Renal cortex interstitium (tissue), 11 donors: ENCODE data around the gene LRMDA. TPM values are rescaled to one million over a fixed set of nuclear protein-coding genes. Genes with fewer than 3 reads are reported as not detected.

Source experiments
- DNase-seq, 11 donors: peaks; one replicate each; pipeline ENCODE4 v3.0.0-alpha.2; 2013; ENCODE audit warnings: low read depth in 9 of 11, low spot score in 4 of 11; ENCODE audit errors: extremely low read depth in 1 of 11
- polyA plus RNA-seq, 3 donors: library from polyadenylated mRNA; unstranded; fragments of 120-200 nt; gene quantifications; one replicate each; pipeline ENCODE4 v1.2.1, GENCODE V29; 2013; ENCODE audit not compliant: insufficient read length in 3 of 3

Gene LRMDA
- polyA plus RNA-seq, 3 donors: 17.1 to 22.3 (median 21.0) TPM

GRCh38 chr10:75868574-75868973 lies 437.1 kb downstream of the LRMDA start:
- no peak for DNase-seq

DNA sequence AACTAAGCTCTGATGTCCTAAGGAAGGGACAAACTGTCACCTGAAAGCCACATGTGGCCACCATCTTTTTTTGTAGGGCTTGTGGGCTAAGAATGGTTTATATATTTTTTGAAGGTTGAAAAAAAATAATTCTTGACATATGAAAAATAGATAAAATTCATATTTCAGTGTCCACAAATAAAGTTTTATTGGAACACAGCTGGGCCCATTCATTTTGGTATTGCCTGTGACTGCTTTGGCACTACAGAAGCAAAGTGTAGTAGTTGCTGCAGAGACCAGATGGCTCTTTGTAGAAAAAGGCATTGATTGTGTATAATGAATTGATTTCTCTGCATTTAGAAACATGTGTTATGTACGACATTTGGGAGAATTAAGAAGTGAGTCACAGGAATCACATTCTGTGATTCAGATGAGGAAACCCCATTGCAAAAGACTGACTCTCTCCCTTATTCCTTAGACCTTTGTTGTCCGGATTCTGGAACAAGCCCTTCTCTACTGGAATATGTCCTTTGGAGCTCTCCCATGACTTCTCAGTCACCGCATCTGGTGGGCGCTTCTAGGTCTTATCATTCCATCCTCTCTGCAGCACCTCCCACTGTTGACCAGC lies 438.7 kb downstream of the LRMDA start:
- no peak for DNase-seq

DNA sequence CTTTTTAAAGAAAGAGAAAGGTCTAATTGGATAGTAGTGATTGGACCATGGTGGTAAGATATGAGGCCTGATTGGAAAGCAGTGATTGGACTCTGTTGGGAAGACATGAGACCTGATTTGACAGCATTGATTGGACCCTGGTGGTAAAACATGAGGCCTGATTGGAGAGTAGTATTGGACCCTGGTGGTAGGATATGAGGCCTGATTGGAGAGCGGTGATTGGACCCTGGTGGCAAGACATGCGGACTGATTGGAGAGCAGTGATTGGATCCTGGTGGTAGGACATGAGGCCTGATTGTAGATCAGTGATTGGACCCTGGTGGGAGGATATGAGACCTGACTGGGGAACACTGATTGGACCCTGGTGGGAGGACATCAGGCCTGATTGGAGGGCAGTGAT lies 444.3 kb downstream of the LRMDA start:
- no peak for DNase-seq

GRCh38 chr10:75876710-75877109 lies 445.3 kb downstream of the LRMDA start:
- no peak for DNase-seq

- DNase-seq: no peak
Measured at GRCh38 chr10:75877877-75878276, 446.5 kb downstream of the LRMDA start.

- no peak for DNase-seq
Measured at GRCh38 chr10:75878586-75878985, 447.2 kb downstream of the LRMDA start.

DNA sequence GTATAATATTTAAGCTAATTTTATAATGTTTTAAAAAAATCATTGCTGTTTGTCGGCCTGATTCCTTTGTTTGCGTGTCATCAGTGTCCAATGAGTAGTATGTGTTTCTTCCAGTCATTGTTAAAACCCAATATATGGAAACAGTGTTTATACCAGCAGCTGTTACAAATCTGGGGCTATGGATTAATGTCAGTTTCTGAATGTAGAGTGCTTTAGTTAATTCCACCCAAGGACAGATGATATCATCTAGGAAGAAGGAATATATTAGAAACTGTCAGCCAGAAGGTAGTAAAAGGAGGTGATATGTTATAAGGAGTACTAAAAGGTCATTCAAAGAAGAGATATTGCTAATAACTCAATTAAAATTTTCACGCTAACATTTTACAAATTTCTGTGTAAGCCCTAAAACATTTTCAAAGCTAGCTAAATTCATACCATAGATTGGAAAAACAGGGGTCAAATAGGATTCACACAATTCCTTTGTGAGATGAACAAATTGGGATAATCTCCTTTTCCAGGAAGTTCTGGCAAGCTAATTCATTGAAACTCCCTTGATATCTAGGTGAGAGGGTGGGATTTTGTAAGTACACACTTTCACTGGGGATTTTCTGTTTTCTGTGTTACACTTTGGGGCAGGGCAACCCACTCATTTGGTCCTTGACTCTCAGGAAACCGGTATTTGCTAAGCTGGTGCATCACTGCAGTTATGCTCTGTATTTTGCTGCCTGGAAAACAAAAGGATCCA lies 448.8 kb downstream of the LRMDA start:
- DNase-seq: no peak

GRCh38 chr10:75883081-75884072 lies 452.0 kb downstream of the LRMDA start:
- no peak for DNase-seq

- no peak for DNase-seq
Measured at GRCh38 chr10:75884808-75885207, 453.4 kb downstream of the LRMDA start.

- no peak for DNase-seq
Measured at GRCh38 chr10:75887369-75887768, 455.9 kb downstream of the LRMDA start.

GRCh38 chr10:75887992-75888680 lies 456.7 kb downstream of the LRMDA start:
- no peak for DNase-seq

- no peak for DNase-seq
Measured at GRCh38 chr10:75889051-75889450, 457.6 kb downstream of the LRMDA start.

GRCh38 chr10:75894761-75895160 lies 463.3 kb downstream of the LRMDA start:
- DNase-seq: no peak

DNA sequence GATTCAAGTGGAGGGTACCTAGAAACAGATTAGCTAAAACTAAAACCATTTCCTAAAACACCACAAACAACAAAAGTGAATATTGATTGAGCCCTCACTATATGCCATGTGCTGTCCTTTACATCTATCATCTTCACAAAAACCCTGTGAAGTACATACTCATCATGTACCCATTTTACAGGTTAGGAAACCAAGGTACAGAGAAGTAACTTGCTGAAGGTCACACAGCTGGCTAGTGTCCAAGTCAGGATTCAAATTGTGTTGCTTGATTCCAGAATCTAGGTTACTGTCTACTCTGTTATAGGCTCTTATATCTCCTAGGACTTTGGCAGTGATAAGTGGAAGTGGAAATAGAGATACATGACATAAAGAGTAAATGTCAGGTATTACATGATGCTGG lies 463.8 kb downstream of the LRMDA start:
- DNase-seq: no peak

DNA sequence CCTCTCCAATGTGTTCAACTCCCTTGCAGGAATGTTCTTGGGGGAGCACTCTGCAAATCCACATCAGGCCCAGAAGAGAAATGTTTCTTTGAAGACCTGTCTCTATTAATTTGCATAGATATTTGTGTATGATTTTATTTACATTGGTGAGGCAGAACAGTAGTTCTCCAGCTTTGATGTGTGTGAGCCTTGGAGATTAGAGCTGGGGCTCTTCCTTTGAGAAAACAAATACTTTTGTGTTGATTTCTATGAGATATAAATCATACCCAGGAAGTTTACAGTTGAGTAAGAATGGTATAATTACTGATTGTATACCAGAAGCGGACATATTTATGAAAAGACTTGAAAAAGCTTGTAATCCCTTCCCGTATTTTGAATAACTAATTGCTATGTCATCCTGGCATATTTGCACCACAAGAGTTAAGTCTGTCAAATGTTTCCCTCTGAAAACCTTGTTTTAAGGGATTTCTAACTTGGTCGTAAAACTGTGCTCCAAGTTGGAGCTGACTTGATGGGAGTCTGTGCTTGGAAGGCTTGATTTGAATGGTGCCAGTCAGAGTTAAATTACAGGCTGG lies 468.5 kb downstream of the LRMDA start:
- no peak for DNase-seq

GRCh38 chr10:75902816-75903215 lies 471.4 kb downstream of the LRMDA start:
- no peak for DNase-seq

GRCh38 chr10:75904499-75905283 lies 473.3 kb downstream of the LRMDA start:
- no peak for DNase-seq

GRCh38 chr10:75905490-75905889 lies 474.1 kb downstream of the LRMDA start:
- DNase-seq: no peak
